Measurements from ENCODE around the gene IL1RAPL1.

The IL1RAPL1 gene

DNA sequence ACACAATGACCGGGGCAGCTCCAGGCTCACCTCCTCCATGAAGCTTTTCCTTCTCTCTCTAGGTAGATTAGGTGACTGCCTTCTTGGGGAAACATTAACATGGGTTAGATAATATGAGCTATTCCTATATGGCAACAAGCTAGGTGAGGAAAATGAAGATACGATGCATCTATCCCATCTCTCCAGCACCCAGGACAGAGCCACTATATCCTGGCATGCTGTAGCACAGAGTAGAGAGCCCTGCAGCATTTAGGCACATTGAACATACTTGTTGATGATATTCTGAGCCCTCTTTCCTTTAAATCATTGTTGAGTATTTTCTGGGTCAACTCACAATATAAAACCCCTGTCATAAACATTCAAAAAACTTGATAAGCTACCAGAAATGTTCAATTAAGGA, 1133.9 kb downstream of the IL1RAPL1 start:
- no peak for DNase-seq (ENCODE audit: low read depth in 3 of 3, low spot score in 1 of 3)

DNA sequence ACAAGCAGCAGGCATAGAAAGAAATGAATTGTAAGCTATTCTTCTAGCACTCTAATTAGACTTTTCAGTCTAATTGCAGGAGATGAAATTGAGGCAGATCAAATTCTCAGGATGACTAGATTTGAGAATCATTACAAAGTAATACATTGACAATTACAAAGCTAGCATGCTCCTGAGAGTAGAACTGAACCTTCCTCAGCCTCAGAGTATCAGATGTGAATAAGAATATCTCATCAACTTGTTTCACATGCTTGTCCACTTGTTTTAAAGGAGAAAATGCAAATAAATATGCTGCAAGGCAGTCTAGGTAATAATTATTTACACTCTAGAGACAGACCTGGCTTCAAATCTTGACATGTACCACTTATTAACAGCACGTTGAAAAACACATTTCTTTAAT, 1137.1 kb downstream of the IL1RAPL1 start:
- no peak for DNase-seq (ENCODE audit: low read depth in 3 of 3, low spot score in 1 of 3)

DNA sequence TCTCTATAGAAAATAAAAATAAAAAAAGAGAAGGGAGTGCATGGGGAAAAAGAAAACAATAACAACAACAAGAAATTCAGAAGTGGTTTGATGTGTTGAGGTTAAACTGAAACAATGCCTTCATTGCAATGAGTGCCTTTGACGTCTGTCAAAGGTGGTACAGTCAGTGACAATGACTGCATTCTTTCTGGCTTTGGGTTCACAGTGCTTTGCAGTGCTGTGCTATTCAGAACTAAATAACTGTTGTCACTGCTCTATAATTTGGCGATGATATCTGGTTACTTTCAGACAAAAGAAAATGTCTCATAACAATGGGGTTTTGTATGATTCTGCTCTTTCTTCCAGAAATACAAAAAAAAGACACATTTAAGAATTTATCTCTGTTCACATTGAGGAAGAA, 1139.6 kb downstream of the IL1RAPL1 start:
- DNase-seq (ENCODE audit: low read depth in 3 of 3, low spot score in 1 of 3) = no peak

DNA sequence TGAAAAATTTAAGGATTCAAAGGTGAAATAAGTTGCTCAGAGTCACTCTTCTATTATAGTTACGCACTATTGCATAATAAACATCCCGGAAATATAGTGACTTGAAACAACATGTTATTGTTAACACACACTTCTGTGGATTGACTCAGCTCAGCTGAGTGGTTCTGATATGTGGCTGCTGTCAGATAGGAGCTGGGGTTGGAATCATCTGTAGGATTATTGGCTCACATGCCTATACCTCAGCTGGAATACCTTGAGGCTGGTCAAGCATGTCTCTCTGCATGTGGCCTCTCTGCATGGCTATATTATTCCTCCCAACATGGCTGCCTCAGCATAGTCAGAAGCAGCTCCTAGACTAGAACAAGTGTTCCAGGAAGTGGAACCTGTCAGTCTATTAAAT, 1141.4 kb downstream of the IL1RAPL1 start:
- DNase-seq (ENCODE audit: low read depth in 3 of 3, low spot score in 1 of 3) = no peak

DNA sequence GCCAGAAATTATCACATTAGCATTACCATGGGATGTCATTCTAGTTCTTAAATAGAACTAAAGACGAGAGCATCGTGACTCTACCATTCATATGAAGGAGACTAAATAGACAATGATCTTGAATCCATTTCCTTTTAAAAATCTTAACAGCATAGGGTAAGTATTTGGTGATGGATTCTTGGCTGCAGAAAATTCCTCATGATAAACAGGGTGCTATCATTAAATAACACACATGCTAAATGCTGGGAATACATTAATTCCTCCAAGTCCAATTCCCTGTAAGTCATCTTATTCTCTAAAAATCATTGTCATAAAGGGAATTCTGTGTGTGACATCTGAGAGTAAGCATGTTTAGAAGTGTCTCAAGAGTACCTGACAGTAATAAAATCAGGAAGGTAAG, 1157.7 kb downstream of the IL1RAPL1 start:
- no peak for DNase-seq (ENCODE audit: low read depth in 3 of 3, low spot score in 1 of 3)

DNA sequence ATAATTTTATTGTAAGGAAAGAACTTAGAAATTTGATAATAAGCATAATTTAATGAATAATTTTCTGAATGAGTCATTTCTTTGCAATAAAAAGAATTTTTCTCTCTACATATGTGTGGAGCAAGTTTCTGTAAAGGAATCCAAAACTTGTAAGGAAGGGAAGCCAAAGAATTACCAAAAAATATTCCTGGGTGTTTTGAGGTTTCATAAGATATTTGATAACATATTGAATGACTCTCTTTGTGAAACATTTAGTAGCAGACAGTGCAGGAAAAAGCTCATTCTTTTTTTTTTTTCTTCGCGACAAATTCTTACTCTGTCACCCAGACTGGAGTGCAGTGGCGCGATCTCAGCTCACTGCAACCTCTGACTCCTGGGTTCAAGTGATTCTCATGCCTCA, 1159.1 kb downstream of the IL1RAPL1 start:
- DNase-seq (ENCODE audit: low read depth in 3 of 3, low spot score in 1 of 3) = no peak

DNA sequence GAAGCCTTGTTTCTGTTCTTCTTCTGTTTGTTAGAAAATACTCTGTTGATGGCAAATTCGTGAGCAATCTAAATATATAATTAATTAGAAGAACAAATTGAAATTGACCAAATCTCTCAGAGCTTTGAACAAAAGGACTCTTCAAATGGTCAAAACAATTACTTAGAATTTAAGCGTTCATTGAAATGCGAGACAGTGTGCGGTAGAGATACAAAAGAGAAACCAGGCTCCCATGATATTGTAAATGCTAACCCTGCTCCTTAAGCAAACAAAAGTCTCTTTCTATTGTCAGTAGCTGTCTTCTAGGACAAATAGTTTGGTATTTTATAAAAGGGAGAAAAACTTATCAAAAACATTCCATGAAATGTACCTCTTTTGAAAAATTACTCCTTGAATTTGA, 1174.8 kb downstream of the IL1RAPL1 start:
- no peak for DNase-seq (ENCODE audit: low read depth in 3 of 3, low spot score in 1 of 3)

DNA sequence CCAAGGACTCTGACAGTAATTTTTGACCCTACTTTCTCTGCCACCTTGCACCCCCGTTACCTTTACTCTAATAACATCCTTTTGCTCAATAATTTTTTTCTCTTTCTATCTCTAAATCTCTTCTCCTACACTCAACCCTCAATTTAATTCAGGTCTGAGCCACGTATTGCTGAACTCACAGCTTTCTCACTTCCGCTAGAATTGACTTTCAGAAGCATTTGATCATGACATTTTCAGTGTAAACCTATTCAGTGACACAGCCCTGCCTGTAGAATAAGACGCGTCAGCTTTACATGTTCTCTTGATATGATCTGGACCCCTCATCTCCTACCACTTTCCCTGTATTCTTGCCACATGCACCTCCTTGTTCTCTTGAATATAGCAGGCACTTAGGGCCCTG, 1188.6 kb downstream of the IL1RAPL1 start:
- no peak for DNase-seq (ENCODE audit: low read depth in 3 of 3, low spot score in 1 of 3)

DNA sequence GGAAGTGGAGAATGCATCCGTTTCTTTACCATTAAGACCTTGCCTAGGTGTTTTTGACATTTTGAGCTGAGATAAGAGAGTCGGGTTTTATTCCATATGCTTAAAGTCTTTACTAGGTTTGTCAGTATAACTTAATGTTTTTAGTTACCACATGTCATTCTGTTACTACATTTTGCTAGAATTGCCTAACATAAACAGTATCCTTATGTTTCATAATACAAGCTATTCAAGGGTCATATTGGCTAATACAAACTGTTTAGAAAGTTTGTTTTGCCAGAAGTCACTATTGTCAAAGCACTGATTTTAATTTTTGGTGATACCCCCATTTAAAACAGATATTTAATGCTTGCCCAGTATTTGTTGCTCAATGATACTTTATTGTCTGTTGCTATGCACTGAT, 1200.4 kb downstream of the IL1RAPL1 start:
- no peak for DNase-seq (ENCODE audit: low read depth in 3 of 3, low spot score in 1 of 3)

DNA sequence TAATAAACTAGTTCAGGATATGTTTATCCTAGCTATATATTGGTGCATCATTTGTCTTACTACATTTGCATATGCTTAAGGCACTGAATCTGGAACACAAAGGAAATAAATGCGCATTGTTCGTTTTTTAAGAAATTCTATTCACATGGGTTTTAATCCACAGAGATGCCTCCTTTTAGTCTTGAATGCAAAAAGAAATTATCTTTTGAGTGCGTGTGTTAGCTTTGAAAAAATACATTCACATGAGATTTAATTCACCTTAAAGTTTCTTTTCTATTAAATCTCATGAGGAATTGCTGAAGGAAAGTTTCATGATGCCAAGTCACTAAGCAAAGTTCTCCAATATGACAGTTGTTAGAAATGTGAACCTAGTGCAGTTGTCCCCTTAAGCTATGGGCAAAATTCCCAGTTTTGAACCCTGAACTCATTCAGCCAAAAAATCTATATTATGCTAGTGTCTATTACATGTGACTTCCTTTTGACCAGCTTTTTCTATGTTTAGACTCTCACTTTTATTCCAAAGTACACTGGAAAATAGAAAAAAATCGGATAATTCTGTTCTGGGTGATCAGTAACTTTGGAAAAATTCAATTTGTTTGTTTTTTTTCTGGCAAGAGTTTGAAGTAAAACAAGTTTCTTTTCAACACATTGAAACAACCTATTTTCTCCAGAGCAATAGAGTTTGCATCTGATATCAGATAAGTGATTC, 1201.9 kb downstream of the IL1RAPL1 start:
- DNase-seq (ENCODE audit: low read depth in 3 of 3, low spot score in 1 of 3) = no peak

DNA sequence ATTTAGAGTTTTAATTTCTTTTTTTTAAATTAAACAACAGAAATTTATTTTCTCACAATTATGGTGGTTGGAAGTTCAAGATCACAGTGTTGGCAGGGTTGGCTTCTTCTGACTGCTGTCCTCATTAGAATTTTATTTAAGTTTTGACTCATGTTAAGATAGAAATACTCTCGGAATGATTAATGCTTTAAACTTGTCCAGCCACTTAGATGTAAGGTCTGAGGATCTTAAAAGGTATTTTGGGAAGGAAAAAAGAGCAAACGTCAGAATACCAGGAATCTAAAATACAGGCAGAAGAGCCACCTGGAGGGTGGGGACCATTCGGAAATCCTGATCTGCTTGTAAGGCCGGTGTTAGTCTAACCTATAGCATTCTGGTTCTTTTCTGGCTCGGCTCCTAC, 1205.1 kb downstream of the IL1RAPL1 start:
- no peak for DNase-seq (ENCODE audit: low read depth in 3 of 3, low spot score in 1 of 3)

DNA sequence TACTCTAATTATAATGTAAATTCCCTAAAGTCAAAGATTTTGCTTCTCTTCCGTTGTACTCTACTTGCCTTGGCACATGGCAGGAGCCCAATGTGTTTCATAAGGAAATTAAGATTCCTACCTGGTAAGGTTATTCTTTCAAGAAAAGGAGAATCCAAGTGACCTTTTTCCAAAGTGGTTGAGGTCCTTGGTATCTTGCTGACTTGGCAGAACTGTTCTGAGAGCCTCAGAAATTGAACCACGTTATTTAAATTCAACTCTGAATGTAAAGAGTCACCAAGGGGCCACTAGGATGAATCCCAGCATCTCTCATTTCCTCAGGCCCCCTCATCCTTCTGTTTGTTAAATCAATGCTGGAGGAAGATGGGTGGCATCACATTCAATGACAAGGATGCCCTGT, 1209.9 kb downstream of the IL1RAPL1 start:
- DNase-seq (ENCODE audit: low read depth in 3 of 3, low spot score in 1 of 3) = no peak

DNA sequence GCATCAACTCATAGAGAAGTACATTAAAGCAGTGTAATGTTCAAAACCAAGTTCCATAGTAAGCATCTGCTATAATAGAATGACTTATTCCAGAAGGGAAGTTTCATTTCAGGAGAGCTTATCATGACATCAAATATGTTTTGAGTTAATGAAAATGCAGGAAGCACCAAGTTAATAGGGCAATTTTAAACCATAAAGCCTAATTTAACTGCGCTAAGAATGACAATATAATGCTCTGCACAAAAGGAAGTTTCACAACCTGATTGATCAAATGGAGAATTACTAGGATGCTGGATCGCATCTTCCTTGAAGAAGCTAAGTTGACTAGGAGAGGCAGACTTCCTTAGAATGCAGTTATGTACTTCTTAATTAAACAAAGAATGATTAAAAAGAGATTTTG, 1211.2 kb downstream of the IL1RAPL1 start:
- DNase-seq (ENCODE audit: low read depth in 3 of 3, low spot score in 1 of 3) = no peak

DNA sequence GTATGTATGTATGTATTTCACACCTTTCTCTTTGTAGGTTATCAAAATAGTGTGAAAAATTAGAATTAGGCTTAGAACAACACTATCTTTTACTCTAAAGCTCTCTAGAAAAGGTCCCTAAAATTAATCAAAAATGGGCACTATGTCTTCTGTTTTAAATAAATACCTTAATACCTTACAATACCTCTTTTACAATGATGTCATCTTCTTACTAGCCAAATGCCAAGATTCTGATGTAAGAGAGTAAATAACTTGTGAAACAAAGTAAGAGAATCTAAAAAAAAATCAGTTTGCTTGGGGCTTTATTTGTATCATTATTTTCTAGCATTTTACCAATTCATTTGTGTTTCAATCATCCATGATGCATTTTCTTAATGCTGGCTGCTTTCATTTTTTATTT, 1225.9 kb downstream of the IL1RAPL1 start:
- no peak for DNase-seq (ENCODE audit: low read depth in 3 of 3, low spot score in 1 of 3)

DNA sequence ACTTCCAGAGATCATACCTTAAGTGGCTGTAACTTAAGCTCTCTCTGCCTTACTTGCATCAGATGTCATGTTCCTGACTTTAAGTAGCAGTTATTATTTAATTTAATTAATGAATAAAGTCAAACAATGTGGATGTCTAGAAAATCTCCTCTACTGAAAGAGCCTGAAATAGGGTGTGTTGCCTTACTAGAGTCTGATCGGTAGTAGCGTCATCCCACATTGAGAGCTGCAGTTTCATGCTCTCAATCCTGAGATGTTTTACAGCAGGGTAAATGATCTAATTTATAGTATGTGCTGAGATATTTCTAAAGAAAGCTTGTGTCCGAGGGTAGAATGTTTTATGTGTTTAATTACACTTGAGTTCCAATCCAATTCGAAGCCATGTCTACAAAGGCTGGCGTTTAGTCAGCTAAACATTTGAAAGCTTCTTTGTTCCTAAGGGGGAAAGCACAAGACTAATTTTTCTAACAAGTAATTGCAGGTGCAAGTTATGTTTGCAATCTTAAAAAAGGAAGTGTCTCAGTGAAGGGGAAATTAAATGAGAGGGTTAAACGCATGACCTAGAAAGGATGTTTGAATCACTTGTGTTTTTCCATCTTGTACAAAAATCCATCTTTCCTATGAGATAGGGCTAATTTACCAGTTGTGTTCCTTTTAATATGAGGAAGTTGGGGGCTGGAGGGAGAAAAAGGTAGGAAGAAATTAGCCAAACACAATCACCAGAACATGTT, 1237.1 kb downstream of the IL1RAPL1 start:
- no peak for DNase-seq (ENCODE audit: low read depth in 3 of 3, low spot score in 1 of 3)

DNA sequence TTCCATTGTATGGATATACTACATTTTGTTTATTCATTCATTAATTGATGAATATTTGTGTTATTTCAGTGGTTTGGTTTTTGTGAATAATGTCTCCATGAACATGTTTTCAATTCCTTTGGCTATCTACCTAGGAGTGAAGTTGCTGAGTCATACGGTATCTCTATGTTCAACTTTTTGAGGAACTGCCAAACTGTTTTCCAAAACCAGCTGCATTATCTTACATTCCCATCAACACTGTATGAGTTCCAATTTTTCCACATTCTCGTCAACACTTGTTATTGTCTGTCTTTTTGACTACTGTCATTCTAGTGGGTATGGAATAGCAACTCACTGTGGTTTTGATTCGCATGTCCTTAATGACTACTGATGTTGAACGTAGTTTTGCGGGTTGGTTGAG, 1239.5 kb downstream of the IL1RAPL1 start:
- DNase-seq (ENCODE audit: low read depth in 3 of 3, low spot score in 1 of 3) = no peak

DNA sequence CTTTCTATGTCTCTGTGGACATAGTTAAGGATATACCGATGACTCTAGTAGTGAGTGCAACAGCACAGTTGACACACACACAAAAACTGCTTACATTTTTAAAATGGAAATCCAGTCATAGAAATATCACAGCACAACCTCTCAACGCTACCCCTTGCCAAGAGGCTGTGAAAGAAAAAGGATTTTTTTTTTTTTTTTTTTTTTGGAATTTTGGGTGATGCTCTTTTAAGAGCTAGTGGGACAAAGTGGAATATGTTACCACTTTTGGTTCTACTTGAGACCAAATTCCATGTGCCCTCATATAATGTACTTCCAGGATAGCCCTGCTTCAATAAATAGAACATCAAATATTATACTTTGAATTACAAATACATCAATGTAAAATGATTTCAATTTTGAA, 1247.1 kb downstream of the IL1RAPL1 start:
- DNase-seq (ENCODE audit: low read depth in 3 of 3, low spot score in 1 of 3) = no peak

DNA sequence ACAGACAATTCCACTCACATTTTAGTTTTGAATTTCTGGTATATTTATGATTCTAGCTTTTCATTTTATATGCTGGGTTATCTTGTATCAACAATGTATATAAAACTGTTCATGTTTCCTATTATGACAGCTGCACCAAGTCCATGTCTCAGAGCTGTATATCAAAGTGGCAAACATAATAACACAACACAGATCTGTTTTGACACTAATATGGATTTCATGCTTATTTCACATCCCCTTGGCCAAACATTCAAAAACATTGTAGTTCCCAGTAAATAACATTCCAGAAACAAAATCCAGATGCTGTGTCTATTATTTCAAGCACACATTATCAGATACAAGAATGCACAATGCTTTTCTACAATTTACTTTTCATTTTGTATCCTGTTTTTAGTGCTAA, 1247.5 kb downstream of the IL1RAPL1 start:
- DNase-seq (ENCODE audit: low read depth in 3 of 3, low spot score in 1 of 3) = no peak

DNA sequence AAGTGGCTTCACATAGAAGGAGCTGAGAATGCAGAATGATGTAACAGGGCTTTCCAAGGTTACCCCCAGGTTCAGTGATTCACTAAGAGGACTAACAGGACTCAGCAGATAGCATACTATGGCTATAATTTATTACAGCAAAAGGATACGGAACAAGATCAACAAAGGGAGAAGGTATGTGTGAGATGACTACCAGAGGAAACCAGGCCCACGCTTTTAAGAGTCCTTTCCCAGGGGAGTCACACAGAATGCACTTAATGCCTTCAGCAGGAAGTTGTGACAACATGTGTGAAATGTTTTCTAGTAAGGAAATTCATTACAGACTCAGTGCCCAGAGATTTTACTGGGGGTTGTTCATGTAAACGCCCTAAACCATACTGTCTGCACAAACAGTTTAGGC, 1254.5 kb downstream of the IL1RAPL1 start:
- no peak for DNase-seq (ENCODE audit: low read depth in 3 of 3, low spot score in 1 of 3)

DNA sequence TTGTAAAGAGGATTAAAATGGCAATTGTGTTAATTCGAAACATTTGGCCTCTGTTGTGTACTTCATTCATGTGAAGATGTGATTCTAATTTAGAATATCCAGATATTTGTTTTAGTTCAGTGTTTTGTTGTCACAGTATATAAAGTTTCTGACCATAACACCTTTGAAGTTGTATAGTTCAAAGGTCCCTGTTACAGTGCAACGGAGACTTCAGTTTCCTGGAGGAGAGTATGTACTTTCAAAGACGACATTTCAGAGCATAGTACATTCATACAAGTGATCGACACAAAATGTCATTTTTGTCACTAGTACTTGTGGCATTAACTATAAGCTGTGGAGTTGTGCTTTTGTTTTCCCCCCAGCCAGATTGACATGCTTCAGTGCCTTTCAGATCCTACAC, 1255.3 kb downstream of the IL1RAPL1 start:
- DNase-seq (ENCODE audit: low read depth in 3 of 3, low spot score in 1 of 3) = no peak

DNA sequence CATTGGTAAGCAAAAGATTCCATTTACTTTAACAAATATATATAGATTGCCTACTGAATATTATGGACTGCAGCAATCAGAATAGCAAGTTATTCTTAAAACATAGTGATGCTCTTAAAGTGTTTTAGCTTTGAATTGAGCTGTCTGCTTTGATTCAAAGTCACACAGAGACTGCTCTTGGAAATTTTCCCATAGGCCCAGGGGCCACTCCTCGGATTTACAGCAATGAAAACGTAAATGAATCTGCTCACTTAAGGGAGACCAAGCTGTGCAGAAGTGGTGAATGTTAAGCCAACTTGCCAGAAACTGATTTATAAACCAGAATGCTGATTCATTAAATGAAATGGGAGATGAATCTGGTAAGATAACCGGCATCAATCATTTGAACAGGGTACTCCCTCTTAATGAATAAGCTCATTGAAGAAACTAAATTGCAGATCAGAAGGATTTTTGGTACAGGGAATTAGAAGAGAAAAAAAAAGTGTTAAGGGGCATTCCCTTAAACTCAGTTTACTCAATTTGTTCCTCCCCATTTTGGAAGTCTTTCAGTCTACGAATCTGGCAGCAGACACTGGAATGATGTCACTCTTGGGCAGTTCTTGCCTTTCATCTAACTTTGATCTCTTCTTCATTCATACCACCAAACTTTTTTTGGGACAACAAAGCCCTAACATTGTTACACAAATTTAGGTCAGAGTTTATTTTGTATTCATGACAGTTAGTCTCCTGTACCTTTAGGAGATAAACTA, 1264.8 kb downstream of the IL1RAPL1 start:
- DNase-seq (ENCODE audit: low read depth in 3 of 3, low spot score in 1 of 3) = no peak

DNA sequence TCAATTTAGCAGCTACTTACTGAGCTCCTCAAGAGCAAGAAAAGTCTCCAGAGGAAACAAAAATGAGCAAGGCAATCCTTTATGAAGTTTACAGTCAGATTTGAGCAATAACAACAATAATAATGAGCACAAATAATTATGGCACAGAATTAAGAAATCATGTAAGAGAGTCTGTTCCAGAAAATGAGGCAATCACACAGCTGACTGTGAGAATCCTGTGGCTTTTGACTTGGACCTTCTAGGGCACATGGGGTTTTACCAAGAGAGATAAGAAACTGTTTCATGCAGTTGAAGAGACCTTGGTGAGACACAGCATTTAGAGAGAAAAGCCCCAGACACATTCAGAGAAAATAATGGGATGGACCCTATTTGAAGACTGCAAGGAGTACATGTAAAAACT, 1265.5 kb downstream of the IL1RAPL1 start:
- no peak for DNase-seq (ENCODE audit: low read depth in 3 of 3, low spot score in 1 of 3)

Measured in stimulated activated CD4-positive, alpha-beta T cell treated with anti-CD3 and anti-CD28 coated beads, TNF-alpha, amount 100 ng/mL, for 1 hour (primary cell).